Prostate gland (tissue), 2 donors: Measurements from ENCODE around the gene CHRM2. TPM values are rescaled to one million over a fixed set of nuclear protein-coding genes. Genes with fewer than 3 reads are reported as not detected.

ENCODE experiments used
- DNase-seq: peaks from one replicate; pipeline ENCODE4 v3.0.0-alpha.2; 2019; ENCODE audit warnings: low spot score
- H3K27ac ChIP-seq, 2 donors: fragments of 200-600 bp; sonication (generic); 2 replicates each; pipeline ENCODE4 v1.5.1; 2017 to 2019
- H3K27me3 ChIP-seq: fragments of 200-600 bp; sonication (generic); replicated peaks from 2 replicates; pipeline ENCODE4 v1.5.1; 2019; ENCODE audit not compliant: insufficient read depth
- H3K36me3 ChIP-seq, 2 donors: fragments of 200-600 bp; sonication (generic); 1 replicate in 1 of 2; 2 replicates in 1 of 2; pipeline versions ENCODE4 v1.5.1 to v1.8.1; 2017 to 2019
- H3K4me1 ChIP-seq: fragments of 200-600 bp; sonication (generic); replicated peaks from 2 replicates; pipeline ENCODE4 v1.5.1; 2019
- H3K4me3 ChIP-seq, 2 donors: fragments of 200-600 bp; sonication (generic); 2 replicates each; pipeline ENCODE4 v1.5.1; 2017 to 2019
- H3K9me3 ChIP-seq: fragments of 200-600 bp; sonication (generic); 2 replicates; pipeline ENCODE4 v1.5.1; 2017
- CTCF ChIP-seq, 4 experiments: fragments of 200-600 bp in 2 of 4; fragments of 450-650 bp in 2 of 4; sonication (generic) in 2 of 4; IDR thresholded peaks; 1 replicate in 3 of 4; 2 replicates in 1 of 4; pipeline ENCODE4 v1.5.1; 2016 to 2019; ENCODE audit warnings: antibody characterized with exemption in 4 of 4, mild to moderate bottlenecking in 2 of 4, moderate library complexity in 2 of 4
- POLR2A ChIP-seq: fragments of 450-650 bp; IDR thresholded peaks from one replicate; pipeline ENCODE4 v1.6.1; 2016; ENCODE audit warnings: antibody characterized with exemption, mild to moderate bottlenecking
- POLR2AphosphoS5 ChIP-seq: sonication (generic); formaldehyde crosslinking; IDR thresholded peaks from one replicate; pipeline ENCODE4 v1.6.1; 2017; ENCODE audit warnings: antibody characterized with exemption
- WGBS: methylation state at CpG from one replicate; pipeline ENCODE4 v1.1.5; 2018; 5-methylcytosine and 5-hydroxymethylcytosine counted together
- intact Hi-C: fragments of 100-400 bp; cut with DNase I; formaldehyde crosslinking; loops from one replicate; pipeline ENCODE4 v1.14.2; 2022
- total RNA-seq, 2 donors: library from RNA; depleted of rRNA; stranded (reverse); fragments of >200 nt; gene quantifications; one replicate each; pipeline ENCODE4 v1.1.0, GENCODE V29; 2016

Gene CHRM2
- total RNA-seq, 2 donors from 2014 or later, result 0.40 TPM; not detected in 1

- no peak overlapping the region for H3K27ac ChIP-seq
- TF ChIP-seq POLR2AphosphoS5 (no peak), POLR2A (no peak), CTCF (IDR thresholded peaks at IDR 0.05) (no peak)
- 79% methylated on average over 1 of the region's 1 CpG for WGBS
Measured at GRCh38 chr7:136942994-136943393, 74.5 kb downstream of the CHRM2 start.

GRCh38 chr7:136947347-136947746 is 78.9 kb downstream of the CHRM2 start:
- Histone ChIP-seq H3K27me3 (no peaks in the 10 kb centered on the region), H3K36me3 (no peaks in the 10 kb centered on the region), H3K9me3 (no peaks in the 10 kb centered on the region), H3K4me3 (no peak overlapping the region), H3K4me1 (no peaks in the 10 kb centered on the region), H3K27ac (no peak overlapping the region)
- TF ChIP-seq POLR2AphosphoS5 (no peak), CTCF (IDR thresholded peaks at IDR 0.05) (no peak)
- intact Hi-C loops, result no loop called here
- DNase-seq, result no peak

More at GRCh38 chr7:136942994-136943393, 74.5 kb downstream of the CHRM2 start:
- no peak for DNase-seq
- intact Hi-C loops, result no loop called here
- H3K27me3 ChIP-seq, result no peaks in the 10 kb centered on the region
- H3K4me3 ChIP-seq, result no peak overlapping the region
- no peaks in the 10 kb centered on the region for H3K36me3 ChIP-seq
- H3K4me1 ChIP-seq, result no peaks in the 10 kb centered on the region
- H3K9me3 ChIP-seq, result no peaks in the 10 kb centered on the region

- 72% methylated on average over 3 of the region's 3 CpGs for WGBS
- no peaks in the 10 kb centered on the region for H3K4me1 ChIP-seq
- H3K9me3 ChIP-seq, result no peaks in the 10 kb centered on the region
- no peaks in the 10 kb centered on the region for H3K36me3 ChIP-seq
- H3K27ac ChIP-seq, result no peak overlapping the region
- no peak overlapping the region for H3K4me3 ChIP-seq
- TF ChIP-seq POLR2AphosphoS5 (no peak), POLR2A (no peak), CTCF (IDR thresholded peaks at IDR 0.05) (no peak)
- no peaks in the 10 kb centered on the region for H3K27me3 ChIP-seq
- intact Hi-C loops, result no loop called here
- no peak for DNase-seq
Measured at GRCh38 chr7:136950331-136950730, 81.9 kb downstream of the CHRM2 start.

GRCh38 chr7:136953386-136953785 is 84.9 kb downstream of the CHRM2 start:
- Histone ChIP-seq H3K9me3 (no peaks in the 10 kb centered on the region), H3K27me3 (no peaks in the 10 kb centered on the region), H3K27ac (no peak overlapping the region), H3K4me1 (no peaks in the 10 kb centered on the region), H3K4me3 (no peak overlapping the region), H3K36me3 (no peaks in the 10 kb centered on the region)
- DNase-seq, result no peak
- intact Hi-C loops, result no loop called here
- WGBS, result 75% methylated on average over 3 of the region's 3 CpGs
- TF ChIP-seq POLR2AphosphoS5, result no peak
- no peak for TF ChIP-seq CTCF (IDR thresholded peaks at IDR 0.05)
- TF ChIP-seq POLR2A, result no peak

GRCh38 chr7:136956232-136956631 is 87.8 kb downstream of the CHRM2 start:
- Histone ChIP-seq H3K9me3 (no peaks in the 10 kb centered on the region), H3K4me3 (no peak overlapping the region), H3K36me3 (no peaks in the 10 kb centered on the region), H3K27me3 (no peaks in the 10 kb centered on the region), H3K4me1 (no peaks in the 10 kb centered on the region), H3K27ac (no peak overlapping the region)
- TF ChIP-seq POLR2AphosphoS5, result no peak
- no peak for TF ChIP-seq CTCF (IDR thresholded peaks at IDR 0.05)
- TF ChIP-seq POLR2A, result no peak
- intact Hi-C loops, result no loop called here
- WGBS, result 86% methylated on average over 1 of the region's 1 CpG
- no peak for DNase-seq
